ENCODE data around the gene DCUN1D5.

DCUN1D5 gene

DNA sequence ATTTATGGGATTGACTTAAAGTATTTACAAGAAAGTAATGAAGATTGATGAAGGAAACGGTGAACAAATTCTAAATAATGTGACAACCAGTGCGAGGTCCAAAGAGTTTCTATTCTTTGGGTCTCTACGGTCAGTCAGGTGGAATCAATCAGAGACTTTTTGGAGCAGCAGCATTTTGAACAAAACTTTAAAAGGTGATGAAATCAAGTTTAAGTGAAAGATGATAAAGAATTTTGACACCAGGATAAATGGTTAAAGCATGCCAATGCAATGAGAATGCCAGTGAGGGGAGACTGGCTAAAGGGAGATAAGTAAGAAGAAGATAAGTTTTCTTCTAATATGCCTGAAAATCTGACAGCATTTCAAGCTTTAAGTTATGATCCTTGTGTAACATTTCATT, 67.9 kb downstream of the DCUN1D5 start:
- Histone ChIP-seq H3K27me3 (ENCODE audit: insufficient read depth, poor library complexity, severe bottlenecking) (no peaks in the 10 kb centered on the region), H3K27ac (replicated peaks) (no peak overlapping the region), H3K4me3 (replicated peaks; ENCODE audit: insufficient read depth, low read length) (no peak overlapping the region)
- DNase-seq (ENCODE audit: low read depth in 1 of 2, low spot score in 1 of 2): no peak
- no peak for TF ChIP-seq GABPA (IDR thresholded peaks at IDR 0.05; ENCODE audit: low read depth)
- no peak for TF ChIP-seq CTCF (IDR thresholded peaks at IDR 0.05; ENCODE audit: insufficient read depth, low read length)
- TF ChIP-seq POLR2AphosphoS5 (IDR thresholded peaks at IDR 0.05; ENCODE audit: low read depth): no peak
- TF ChIP-seq SPI1 (IDR thresholded peaks at IDR 0.05; ENCODE audit: borderline replicate concordance, low read depth): no peak
- TF ChIP-seq, protein P1, sequence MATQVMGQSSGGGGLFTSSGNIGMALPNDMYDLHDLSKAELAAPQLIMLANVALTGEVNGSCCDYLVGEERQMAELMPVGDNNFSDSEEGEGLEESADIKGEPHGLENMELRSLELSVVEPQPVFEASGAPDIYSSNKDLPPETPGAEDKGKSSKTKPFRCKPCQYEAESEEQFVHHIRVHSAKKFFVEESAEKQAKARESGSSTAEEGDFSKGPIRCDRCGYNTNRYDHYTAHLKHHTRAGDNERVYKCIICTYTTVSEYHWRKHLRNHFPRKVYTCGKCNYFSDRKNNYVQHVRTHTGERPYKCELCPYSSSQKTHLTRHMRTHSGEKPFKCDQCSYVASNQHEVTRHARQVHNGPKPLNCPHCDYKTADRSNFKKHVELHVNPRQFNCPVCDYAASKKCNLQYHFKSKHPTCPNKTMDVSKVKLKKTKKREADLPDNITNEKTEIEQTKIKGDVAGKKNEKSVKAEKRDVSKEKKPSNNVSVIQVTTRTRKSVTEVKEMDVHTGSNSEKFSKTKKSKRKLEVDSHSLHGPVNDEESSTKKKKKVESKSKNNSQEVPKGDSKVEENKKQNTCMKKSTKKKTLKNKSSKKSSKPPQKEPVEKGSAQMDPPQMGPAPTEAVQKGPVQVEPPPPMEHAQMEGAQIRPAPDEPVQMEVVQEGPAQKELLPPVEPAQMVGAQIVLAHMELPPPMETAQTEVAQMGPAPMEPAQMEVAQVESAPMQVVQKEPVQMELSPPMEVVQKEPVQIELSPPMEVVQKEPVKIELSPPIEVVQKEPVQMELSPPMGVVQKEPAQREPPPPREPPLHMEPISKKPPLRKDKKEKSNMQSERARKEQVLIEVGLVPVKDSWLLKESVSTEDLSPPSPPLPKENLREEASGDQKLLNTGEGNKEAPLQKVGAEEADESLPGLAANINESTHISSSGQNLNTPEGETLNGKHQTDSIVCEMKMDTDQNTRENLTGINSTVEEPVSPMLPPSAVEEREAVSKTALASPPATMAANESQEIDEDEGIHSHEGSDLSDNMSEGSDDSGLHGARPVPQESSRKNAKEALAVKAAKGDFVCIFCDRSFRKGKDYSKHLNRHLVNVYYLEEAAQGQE (IDR thresholded peaks at IDR 0.05; ENCODE audit: insufficient replicate concordance, low read depth): no peak

DNA sequence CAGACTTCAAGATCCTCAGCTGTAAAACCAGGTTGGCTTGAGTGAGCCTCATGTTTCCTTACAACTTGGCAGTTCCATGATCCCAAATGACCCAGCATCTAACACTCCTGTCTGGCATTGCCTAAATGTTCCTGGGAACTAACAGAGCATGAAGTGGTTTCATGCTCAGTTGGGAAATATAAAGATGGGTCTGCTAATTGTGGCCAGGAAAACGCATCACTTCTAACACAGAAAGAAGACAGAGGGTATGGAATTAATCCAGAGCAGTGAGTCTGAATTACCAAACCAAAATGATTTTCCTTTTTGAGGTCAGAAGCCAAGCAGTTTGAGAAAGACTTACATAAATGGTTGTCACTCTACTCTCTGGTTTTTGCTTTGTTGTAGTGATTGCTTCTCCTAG, 75.9 kb downstream of the DCUN1D5 start:
- Histone ChIP-seq H3K27ac (replicated peaks) (no peak overlapping the region), H3K27me3 (ENCODE audit: insufficient read depth, poor library complexity, severe bottlenecking) (no peaks in the 10 kb centered on the region), H3K4me3 (replicated peaks; ENCODE audit: insufficient read depth, low read length) (no peak overlapping the region)
- TF ChIP-seq POLR2AphosphoS5 (IDR thresholded peaks at IDR 0.05; ENCODE audit: low read depth) (no peak), CTCF (IDR thresholded peaks at IDR 0.05; ENCODE audit: insufficient read depth, low read length) (no peak), SPI1 (IDR thresholded peaks at IDR 0.05; ENCODE audit: borderline replicate concordance, low read depth) (no peak), GABPA (IDR thresholded peaks at IDR 0.05; ENCODE audit: low read depth) (no peak)
- TF ChIP-seq, protein P1 (IDR thresholded peaks at IDR 0.05; ENCODE audit: insufficient replicate concordance, low read depth): no peak
- no peak for DNase-seq (ENCODE audit: low read depth in 1 of 2, low spot score in 1 of 2)

- no peaks in the 10 kb centered on the region for H3K27me3 ChIP-seq (ENCODE audit: insufficient read depth, poor library complexity, severe bottlenecking)
- no peak overlapping the region for H3K4me3 ChIP-seq (replicated peaks; ENCODE audit: insufficient read depth, low read length)
- no peak for DNase-seq (ENCODE audit: low read depth in 1 of 2, low spot score in 1 of 2)
- TF ChIP-seq CTCF (IDR thresholded peaks at IDR 0.05; ENCODE audit: insufficient read depth, low read length): no peak
- TF ChIP-seq POLR2AphosphoS5 (IDR thresholded peaks at IDR 0.05; ENCODE audit: low read depth): no peak
- TF ChIP-seq GABPA (IDR thresholded peaks at IDR 0.05; ENCODE audit: low read depth): no peak
- TF ChIP-seq, protein P1 (IDR thresholded peaks at IDR 0.05; ENCODE audit: insufficient replicate concordance, low read depth): no peak
- no peak for TF ChIP-seq SPI1 (IDR thresholded peaks at IDR 0.05; ENCODE audit: borderline replicate concordance, low read depth)
- no peak overlapping the region for H3K27ac ChIP-seq (replicated peaks)
Measured at GRCh38 chr11:103013421-103013820, 78.5 kb downstream of the DCUN1D5 start.
